ENCODE data around the gene ITGBL1. TPM values are rescaled to one million over a fixed set of nuclear protein-coding genes. Genes with fewer than 3 reads are reported as not detected.

The ITGBL1 gene
- total RNA-seq, 1 donor from 2014 or later: 5.0 TPM

- DNase-seq (ENCODE audit: low read depth in 2 of 2): no peak
Measured at GRCh38 chr13:101697745-101698144, 245.3 kb downstream of the ITGBL1 start.

GRCh38 chr13:101698400-101698799 is 245.9 kb downstream of the ITGBL1 start:
- no peak for DNase-seq (ENCODE audit: low read depth in 2 of 2)

- DNase-seq (ENCODE audit: low read depth in 2 of 2): no peak
Measured at GRCh38 chr13:101700598-101700997, 248.1 kb downstream of the ITGBL1 start.

DNA sequence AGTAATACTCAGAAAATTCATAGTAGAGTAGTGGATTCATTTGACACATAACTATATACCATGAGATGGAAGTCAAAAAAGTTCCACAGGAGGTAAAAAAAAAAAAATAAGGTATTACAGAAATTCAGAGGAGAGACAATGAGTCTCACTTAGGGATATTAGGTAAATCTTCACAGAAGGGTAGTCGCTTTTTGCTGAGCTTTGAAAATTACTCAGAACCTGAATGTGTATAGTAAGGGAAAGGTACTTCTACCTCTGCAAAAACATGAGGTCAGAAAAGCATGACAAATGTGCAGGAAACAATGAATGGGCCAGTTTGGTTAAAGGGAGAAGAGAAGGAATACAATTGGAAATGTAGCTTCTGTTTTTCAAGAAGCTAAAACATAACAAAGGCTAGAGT is 250.6 kb downstream of the ITGBL1 start:
- no peak for DNase-seq (ENCODE audit: low read depth in 2 of 2)

GRCh38 chr13:101703838-101704237 is 251.4 kb downstream of the ITGBL1 start:
- no peak for DNase-seq (ENCODE audit: low read depth in 2 of 2)

- DNase-seq (ENCODE audit: low read depth in 2 of 2): peak; percentile 90 to 92
Measured at GRCh38 chr13:101706651-101707050, 254.2 kb downstream of the ITGBL1 start.

DNA sequence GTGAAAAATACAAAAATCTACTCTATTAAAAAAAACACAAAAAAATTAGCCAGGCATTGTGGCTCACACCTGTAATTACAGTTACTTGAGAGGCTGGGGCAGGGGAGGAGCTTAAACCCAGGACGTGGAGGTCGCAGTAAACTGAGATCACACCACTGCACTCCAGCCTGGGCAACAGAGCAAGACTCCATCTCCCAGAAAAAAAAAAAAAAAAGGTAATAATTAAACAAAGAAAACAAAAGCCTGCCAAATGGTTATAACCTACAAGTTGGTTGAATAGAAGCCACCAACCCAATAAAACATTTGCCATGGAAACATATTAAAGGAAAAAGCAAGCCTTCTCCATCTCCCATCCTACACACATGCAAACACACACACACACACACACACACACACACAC is 255.2 kb downstream of the ITGBL1 start:
- DNase-seq (ENCODE audit: low read depth in 2 of 2): no peak

GRCh38 chr13:101708115-101708514 is 255.6 kb downstream of the ITGBL1 start:
- no peak for DNase-seq (ENCODE audit: low read depth in 2 of 2)

DNA sequence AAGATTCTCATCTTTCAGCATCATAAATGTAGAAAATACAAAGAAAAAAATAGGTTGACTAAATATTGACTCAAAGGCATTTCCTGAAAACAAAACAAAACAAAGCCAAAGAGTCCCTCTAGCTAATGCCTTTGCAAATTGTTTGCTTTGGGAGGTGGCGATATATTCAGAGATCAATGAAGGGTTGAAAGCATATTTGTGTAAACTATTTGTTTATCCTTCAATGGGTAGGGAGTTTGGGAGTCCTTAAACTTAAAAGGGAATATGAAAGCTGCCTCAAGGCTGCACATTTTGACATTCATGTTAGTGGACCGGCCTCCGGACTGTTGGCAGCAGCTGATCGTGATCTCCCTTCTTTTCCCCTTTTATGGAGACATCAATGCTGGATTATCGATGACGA is 257.5 kb downstream of the ITGBL1 start:
- DNase-seq (ENCODE audit: low read depth in 2 of 2): no peak

- no peak for DNase-seq (ENCODE audit: low read depth in 2 of 2)
Measured at GRCh38 chr13:101711307-101712025, 259.0 kb downstream of the ITGBL1 start.

DNA sequence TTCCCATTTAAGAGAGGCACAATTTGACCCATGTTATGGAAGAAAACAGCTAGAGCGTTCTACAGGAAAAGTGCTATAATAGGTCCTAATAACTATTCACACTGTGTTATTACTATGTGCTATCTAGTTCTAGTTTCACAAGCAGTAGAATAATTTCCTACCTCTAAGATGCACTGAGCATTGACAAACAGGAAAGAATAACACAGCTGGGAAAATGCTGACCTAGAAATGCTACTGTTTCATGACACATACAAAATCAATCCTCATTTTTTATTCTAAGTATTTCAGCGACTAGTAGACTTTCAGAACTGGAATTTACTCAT is 259.5 kb downstream of the ITGBL1 start:
- no peak for DNase-seq (ENCODE audit: low read depth in 2 of 2)

- no peak for DNase-seq (ENCODE audit: low read depth in 2 of 2)
Measured at GRCh38 chr13:101714195-101714594, 261.7 kb downstream of the ITGBL1 start.

GRCh38 chr13:101717353-101717752 is 264.9 kb downstream of the ITGBL1 start:
- DNase-seq (ENCODE audit: low read depth in 2 of 2): no peak

- DNase-seq (ENCODE audit: low read depth in 2 of 2): no peak
Measured at GRCh38 chr13:101718496-101718895, 266.0 kb downstream of the ITGBL1 start.

- DNase-seq (ENCODE audit: low read depth in 2 of 2): peak in 1 of 2 donors; percentile 28
Measured at GRCh38 chr13:101726681-101727080, 274.2 kb downstream of the ITGBL1 start.

- peak in 1 of 2 donors; percentile 8 for DNase-seq (ENCODE audit: low read depth in 2 of 2)
Measured at GRCh38 chr13:101727118-101727517, 274.6 kb downstream of the ITGBL1 start.

GRCh38 chr13:101728021-101728420 is 275.5 kb downstream of the ITGBL1 start:
- DNase-seq (ENCODE audit: low read depth in 2 of 2): no peak

GRCh38 chr13:101728615-101729014 is 276.1 kb downstream of the ITGBL1 start:
- DNase-seq (ENCODE audit: low read depth in 2 of 2): no peak

- no peak for DNase-seq (ENCODE audit: low read depth in 2 of 2)
Measured at GRCh38 chr13:101730420-101731000, 278.0 kb downstream of the ITGBL1 start.

- DNase-seq (ENCODE audit: low read depth in 2 of 2): no peak
Measured at GRCh38 chr13:101736566-101736965, 284.1 kb downstream of the ITGBL1 start.

GRCh38 chr13:101738336-101738735 is 285.9 kb downstream of the ITGBL1 start:
- DNase-seq (ENCODE audit: low read depth in 2 of 2): no peak

DNA sequence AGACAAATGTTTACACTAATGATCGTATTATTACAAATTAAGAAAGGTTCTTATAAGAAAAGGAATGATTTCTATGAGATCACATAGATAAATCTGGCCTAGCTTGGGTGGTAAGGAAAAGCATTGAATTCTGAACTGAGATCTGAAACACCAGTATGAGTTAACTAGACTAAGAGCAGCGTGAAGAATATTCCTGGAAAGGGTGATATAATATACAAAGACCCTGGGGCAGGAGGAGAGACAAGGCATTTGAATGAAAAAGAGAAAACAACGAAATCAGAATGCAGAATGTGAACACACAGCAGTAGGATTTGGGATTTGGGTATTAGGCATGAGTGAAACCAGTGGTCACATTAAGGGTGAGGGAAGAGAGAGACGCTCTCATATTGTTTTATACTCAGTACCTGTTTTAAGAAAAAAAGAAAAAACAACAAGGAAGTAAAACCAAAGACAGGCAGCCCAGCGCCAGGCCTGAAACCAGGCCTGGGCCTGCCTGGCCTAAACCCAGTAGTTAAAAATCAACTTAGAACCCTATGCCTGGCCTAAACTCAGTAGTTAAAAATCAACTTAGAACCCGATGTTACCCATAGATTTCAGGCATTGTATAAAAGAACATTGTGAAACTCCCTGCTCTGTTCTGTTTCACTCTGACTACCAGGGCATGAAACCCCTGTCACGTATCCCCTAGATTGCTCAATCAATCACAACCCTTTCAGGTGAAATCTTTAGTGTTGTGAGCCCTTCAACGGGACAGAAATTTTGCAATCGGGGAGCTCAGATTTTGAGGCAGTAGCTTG is 287.1 kb downstream of the ITGBL1 start:
- no peak for DNase-seq (ENCODE audit: low read depth in 2 of 2)

DNA sequence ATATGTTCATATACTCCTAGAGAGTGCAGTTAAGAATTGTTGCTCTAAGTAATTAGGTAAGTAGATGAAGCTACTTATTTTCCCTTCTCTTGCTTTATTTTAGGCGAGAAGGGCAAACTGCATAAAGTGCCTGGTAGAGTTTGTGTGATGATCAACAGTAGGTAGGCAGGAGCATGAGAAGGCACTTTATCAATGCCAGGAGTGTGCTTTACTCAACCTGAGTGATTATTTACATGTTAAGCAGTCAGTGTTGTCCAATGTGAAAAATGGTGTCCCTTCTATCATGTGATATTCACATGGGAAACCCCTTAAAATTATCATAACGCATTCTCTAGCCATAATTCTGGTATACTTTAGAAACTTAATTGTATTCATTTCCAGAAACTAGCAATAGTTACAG is 294.0 kb downstream of the ITGBL1 start:
- DNase-seq (ENCODE audit: low read depth in 2 of 2): no peak

Data from lung microvascular endothelial cell (primary cell).